HT-29 (cell line): ENCODE data around the gene DOCK3. TPM values are rescaled to one million over a fixed set of nuclear protein-coding genes. Genes with fewer than 3 reads are reported as not detected.
"Not testable (repeated sequence)": the region's sequence is repeated elsewhere in the genome, so short reads cannot be mapped to it uniquely, and the experiment has no call there.

Source experiments
- DNase-seq: peaks from one replicate; pipeline ENCODE4 v3.0.0-alpha.2; 2015; ENCODE audit warnings: low spot score
- total RNA-seq: library from RNA; depleted of rRNA; stranded (reverse); fragments of >200 nt; shearing (Covaris generic); gene quantifications from 2 replicates; pipeline ENCODE4 v1.2.3, GENCODE V29; 2014

Gene DOCK3
- total RNA-seq, 1 experiment from 2014 or later: 0.10 TPM

DNA sequence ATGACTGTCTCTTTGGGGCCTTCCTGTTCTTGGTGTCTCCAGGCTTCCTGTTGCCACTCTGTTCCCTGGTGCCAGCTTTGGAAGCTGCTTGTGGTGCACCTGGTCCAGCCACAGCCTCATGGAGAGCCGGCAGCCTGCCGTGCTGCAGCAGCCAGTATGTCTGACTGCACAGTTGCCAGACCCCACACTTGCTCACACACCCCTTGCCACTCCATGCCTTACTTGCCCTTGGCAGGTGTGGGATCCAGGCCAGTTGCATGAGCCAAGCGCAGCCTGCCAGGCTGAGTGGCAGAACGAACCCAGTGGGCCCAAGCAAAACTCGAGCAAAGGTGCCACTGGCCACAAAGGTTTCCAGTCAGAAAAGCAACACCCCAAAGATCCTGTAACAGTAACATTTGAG, 309.2 kb downstream of the DOCK3 start:
- DNase-seq: no peak

DNA sequence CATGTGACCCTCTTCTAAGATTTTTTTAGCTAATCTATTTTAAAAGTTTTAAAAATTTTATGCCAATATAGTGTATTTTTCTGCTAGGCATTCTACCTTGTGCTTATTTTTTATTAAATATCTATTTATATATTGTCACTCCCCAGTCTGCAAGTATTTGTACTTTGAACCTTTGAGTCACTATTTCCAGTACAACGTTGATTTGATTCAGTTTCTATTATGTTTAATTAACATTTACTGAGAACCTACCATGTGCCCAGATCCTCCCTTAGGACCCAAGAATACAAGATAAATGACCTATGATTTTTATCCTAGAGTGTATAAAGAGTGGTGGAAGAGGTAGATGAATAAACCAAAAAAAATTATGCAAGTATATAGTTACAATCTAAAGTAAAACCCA, 311.2 kb downstream of the DOCK3 start:
- no peak for DNase-seq

DNA sequence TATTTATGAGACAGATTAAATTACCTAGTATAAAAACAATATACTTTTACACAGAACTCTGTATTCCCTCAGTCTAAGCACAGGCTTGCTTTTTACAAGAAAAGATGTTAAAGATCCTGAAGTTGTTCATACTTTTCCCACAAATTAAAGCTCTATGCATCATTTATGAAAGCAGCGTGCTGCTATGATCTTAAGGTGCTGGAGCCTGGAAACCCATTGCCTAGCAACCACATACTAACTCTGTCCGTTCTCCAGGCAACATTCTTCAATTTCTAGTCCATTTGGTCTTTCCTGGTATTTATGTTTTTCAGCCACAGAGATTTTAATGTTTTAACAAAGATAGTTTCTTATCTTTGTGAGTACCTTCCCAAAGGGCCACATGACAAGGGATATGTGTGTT, 312.0 kb downstream of the DOCK3 start:
- DNase-seq: no peak

DNA sequence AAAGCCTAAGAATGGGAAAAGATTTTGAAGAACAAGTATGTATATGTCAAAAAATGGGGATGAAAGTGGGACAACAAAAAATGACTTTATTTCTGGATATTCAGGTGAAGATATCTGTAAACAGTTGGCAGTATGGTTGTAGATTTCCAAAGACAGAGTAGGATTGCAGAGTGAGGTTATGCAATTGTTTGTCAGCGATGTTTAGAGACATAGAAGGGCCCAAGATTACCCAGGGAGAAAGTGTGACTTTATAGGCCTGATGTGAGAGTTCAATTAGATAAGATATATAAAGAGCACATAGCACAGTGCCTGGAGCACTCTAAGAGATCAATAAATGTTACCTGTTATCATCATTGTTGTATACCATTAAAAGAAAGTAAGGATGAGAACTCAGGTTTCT, 319.8 kb downstream of the DOCK3 start:
- DNase-seq: no peak

DNA sequence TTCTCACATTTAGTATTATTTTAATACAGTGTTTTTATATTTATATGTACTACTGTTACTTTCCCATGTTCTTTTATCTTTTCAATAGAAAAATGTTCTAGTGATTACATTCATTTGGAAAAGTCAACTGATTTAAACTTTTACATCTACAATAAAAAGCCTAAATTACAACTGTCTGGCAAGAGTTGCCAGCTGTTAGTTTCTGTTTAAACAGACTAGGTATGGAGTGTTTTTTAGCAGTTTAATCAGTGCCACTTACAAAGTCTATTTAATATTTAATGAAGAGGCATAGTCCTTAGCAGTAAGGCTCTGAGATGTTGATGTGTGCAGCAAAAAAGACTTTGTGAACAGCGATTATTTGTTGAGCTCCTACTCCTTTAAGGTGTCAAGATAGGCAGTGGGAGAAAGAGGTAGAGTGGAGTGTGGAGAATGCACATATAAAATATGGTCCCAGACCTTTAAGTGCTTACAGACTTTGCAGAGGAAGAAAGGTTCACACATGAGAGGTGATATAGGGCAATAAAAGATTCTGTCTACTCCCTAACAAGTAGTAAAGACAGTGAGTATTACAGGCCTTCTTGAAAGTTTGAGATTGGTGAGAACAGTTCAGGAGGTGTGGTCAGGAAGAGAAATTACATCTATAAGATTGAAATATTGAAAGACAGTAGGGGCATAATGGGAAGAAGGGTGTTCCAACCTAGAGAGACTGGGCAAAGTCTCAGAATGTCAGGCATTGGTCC, 320.5 kb downstream of the DOCK3 start:
- no peak for DNase-seq

DNA sequence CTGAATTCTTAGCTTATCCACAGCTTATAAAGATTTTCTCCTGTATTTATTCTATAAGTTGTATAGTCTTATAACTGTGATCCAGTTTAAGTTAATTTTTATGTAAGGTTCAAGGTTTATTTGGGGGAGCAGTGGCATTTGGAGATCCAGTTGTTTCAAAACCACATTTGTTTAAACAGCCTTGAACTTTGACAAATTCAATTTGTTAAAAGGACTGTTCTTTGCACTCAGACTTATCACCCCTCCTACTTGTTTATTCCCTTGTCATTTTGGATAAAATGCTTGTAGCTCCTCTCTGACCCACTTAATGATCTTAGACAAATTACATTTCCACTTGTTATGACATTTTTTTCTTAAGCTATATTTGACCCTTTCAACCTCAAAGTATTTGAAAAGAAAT, 327.8 kb downstream of the DOCK3 start:
- no peak for DNase-seq

DNA sequence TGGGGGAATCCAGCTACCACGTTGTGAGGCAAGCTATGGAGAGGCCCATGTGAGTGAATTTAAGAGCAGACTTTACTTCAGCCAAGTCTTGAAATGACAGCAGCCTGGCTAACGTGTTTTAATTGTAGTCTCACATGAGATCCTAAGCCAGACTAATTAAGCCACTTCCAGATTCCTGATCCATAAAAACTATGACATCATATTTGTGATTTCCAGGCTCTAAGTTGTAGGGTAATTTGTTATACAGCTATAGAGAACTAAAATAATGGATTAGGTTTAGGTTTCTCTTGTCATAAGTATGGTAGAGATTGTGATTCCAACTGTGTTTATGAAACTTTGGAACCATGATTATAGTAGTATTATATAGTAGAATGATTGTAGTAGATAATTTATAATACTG, 329.5 kb downstream of the DOCK3 start:
- no peak for DNase-seq

DNA sequence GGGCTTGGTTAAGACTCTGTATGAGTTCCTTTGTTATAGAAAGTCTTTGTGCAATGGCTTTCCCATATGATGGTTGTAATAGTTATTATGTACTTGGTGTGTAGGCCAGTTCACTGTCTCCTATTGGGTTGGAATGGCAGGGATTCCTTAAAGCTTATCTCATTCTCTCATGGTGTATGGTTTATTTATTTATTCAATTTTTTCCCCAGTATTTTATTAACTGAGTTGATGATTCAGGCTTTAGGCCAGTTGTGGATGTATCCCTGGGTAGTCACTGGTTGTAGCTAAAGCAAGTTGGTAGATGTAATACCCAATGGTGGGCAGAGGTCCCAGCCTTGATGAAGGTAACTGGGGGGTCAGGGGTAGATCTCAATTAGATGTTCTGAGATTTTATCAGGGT, 349.4 kb downstream of the DOCK3 start:
- no peak for DNase-seq

DNA sequence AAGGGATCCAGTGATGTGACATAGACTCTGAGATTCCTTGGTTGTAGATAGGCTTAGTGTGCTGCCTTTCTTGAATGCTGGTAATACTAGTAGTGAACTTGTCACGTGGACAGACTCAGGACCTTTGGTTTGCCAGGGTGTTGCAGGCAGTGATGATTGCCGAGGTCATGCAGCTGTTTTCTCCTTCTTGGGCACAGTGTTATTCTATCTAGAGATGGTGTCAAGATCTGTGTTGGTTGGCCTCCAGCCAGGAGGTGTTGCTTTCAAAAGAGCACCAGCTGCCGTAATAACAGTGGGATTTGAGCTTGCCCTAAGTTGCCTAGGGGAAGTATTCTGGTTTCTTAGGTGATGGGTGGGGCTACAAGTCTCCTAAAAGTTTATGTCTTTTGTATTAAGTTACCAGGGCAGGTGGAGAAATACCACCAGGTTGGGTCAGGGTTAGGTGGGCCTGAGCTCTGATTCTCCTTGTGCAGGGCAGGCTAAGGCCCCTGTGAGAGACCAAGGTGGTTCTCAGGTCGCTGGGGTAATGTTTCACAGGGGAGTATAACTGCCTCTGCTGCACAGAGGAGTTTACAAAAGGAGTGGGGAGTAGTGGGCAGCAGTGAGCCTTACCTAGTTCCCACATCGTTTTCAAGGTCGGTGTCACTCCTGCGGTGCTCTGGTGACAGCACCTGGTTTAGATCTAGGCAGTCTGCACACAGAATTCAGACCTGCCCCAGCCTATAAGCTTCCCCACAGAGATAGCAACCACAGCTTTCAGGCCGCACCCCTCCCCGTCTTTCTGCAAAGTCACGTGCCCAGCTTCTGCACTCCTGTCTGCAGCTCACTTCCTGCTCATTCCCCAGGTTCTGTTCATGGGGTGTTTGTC, 350.3 kb downstream of the DOCK3 start:
- no peak for DNase-seq

DNA sequence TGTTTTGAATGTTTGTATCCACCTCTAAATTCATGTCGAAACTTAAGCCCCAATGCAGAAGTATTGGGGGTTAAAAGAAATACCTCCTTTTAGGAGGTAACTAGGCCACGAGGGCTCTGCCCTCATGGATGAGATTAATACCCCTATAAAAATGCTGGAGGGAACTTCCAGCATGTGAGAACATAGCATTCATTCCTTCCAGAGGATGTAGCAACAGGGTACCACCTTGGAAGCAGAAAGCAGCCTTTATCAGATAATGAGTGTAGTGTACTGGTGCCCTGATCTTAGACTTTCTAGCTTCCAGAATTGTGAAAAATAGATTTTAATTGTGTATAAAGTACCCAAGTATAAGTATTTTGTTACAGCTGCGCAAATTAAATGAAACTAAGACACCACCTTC, 356.9 kb downstream of the DOCK3 start:
- DNase-seq: no peak

DNA sequence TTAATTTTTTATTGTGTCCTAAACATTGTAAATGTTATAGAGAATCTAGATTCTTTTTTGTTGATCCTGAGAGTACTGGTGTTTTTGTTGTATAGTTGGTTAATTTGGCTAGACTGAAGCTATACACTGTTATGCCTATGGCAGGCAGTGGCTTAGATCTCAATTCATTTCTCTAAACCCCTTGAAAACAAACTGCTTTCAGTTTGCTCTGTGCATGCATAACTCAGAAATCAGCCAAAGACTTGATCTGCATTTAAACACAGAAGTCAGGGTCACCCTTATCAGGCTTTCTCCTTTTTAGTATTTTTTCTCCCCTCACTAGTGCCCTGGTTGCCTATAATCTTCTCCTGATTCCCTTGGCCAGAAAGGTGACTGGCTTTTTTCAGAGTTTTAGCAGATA, 360.9 kb downstream of the DOCK3 start:
- no peak for DNase-seq

DNA sequence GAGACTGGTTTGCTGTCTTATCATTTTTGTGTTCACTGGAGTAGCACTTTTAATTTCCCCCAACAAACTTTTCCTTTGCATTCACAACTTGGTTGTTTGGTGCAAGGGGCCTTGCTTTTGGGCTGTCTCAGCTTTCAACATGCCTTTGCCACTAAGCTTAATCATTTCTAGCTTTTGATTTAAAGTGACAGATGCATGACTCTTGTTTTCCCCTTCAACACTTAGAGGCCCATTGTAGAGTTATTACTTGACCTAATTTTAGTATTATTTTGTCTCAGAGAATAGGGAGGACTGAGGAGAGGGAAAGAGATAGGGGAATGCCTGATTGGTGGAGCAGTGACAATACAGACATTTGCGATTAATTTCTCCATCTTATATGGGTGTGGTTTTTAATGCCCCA, 370.3 kb downstream of the DOCK3 start:
- DNase-seq: no peak

DNA sequence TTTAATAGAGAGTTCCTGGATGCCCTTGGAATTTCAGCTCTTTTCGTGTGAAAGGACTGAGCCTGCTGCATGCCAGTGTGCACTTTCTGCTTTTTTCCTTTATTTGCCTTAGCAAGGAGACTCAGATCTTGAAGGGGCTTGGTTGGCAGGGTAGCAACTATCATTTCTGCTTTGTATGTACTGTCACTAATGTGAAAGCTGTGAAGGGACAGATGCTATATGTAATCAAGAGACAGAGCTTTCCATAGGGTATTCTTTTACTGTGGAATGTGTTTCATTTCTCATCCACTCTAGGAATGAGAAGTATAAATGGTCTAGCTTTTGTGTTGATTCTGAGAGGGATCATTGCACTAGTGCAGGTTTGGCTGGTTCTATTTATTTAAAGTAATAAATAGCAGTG, 377.8 kb downstream of the DOCK3 start:
- no peak for DNase-seq

DNA sequence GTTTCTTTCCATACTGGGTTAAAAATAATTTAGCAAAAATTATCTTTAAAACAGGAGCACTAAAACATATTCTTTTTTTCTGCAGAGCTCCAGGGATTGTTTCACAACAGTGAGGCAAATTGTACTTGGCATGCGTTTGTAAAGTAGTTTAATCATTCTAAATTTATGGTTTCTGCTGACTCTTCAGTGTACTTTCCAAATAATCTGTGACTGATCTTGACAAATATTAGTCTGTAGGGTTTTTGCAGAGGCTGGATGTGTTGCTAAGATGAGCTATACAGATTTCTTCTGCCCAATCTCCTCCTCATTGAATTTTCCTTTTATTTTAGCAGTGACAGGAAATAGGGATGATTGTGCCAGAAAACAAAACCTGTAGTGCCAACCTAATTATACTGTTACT, 382.4 kb downstream of the DOCK3 start:
- DNase-seq: no peak

DNA sequence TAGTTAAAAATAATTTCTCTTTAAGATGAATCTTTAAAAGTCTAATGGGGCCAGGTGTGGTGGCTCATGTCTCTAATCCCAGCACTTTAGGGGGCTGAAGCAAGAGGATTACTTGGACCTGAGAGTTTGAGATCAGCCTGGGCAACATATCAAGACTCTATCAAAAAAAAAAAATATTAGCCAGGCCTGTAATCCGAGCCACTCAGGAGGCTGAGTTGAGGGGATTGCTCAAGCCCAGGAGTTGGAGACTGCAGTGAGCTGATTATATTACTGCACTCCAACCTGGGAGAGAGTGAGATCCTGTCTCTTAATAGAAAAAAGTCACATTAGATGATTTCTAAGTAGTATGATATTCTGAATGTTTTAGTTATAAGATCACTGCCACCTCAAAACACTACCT, 388.3 kb downstream of the DOCK3 start:
- DNase-seq: no peak

DNA sequence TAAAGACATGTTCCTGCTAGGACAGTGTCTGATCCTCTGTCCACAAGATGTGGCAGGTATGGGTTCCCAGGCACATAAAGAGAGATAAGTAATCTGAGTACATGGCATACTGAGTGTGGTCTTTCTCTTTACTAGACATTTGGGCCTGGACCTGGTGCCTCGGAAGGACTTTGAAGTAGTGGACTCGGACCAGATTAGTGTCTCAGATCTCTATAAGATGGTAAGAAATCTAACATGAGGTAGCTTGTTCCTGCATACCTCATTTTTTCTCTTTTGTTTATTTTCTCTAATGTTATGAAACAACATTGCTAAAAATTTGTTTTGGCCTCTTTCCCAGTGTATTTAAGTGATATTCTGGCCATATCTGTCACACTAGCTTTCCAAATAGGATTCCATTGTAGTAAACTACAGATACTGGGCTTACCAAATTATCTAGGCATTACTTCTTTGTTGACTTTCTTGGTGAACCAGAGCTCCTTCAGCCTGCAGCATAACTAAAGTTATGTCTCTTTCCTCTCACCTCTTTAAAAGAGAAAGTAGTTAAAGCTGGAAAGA, 400.6 kb downstream of the DOCK3 start:
- DNase-seq: no peak

DNA sequence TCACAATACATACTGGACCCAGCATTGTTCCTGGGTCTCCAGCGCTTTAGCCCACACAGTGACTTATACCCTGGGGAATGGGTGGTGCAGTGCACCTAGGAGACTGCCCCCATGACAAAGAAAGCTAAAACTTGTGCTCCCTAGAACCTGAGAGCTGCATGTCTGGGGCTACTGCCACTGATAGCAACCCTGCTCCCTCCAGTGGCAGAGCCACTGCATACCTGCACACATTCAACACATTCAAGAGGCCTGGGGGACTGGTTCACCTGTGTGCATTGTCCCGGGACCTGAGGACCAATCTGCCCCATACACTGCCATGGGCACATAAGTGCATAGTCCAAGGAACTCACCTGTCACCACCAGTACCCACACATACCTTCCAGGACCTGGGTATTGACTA, 407.6 kb downstream of the DOCK3 start:
- no peak for DNase-seq

DNA sequence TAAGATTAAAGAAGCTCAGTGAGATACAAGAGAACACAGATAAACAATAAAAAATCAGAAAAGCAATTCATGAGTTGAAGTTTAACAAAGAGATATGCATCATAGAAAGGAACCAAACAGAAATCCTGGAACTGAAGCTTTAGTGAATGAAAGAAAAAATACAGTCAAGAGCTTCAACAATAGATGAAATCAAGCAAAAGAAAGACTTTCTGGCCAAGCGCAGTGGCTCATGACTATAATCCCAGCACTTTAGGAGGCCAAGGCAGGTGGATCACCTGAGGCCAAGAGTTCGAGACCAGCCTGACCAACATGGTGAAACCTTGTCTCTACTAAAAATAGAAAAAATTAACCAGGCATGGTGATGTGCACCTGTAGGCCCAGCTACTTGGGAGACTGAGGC, 408.8 kb downstream of the DOCK3 start:
- DNase-seq: no peak

DNA sequence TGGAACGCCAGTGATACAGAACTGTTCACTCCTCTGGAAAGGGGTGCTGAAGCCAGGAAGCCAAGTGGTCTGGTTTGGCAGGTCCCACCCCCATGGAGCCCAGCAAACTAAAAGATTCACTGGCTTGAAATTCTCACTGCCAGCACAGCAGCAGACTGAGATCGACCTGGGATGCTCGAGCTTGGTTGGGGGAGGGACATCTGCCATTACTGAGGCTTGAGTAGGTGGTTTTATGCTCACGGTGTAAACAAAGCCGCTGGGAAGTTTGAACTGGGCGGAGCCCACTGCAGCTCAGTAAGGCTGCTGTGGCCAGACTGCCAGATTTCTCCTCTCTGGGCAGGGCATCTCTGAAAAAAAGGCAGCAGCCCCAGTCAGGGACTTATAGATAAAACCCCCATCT, 417.4 kb downstream of the DOCK3 start:
- not testable (repeated sequence) for DNase-seq

DNA sequence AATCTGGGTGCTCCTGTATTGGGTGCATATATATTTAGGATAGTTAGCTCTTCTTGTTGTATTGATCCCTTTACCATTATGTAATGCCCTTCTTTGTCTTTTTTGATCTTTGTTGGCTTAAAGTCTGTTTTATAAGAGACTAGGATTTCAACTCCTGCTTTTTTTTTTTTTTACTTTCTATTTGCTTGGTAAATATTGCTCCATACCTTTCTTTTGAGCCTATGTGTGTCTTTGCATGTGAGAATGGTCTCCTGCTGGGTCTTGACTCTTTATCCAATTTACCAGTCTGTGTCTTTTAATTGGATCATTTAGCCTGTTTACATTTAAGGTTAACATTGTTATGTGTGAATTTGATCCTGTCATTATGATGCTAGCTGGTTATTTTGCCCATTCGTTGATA, 420.1 kb downstream of the DOCK3 start:
- DNase-seq: not testable (repeated sequence)

DNA sequence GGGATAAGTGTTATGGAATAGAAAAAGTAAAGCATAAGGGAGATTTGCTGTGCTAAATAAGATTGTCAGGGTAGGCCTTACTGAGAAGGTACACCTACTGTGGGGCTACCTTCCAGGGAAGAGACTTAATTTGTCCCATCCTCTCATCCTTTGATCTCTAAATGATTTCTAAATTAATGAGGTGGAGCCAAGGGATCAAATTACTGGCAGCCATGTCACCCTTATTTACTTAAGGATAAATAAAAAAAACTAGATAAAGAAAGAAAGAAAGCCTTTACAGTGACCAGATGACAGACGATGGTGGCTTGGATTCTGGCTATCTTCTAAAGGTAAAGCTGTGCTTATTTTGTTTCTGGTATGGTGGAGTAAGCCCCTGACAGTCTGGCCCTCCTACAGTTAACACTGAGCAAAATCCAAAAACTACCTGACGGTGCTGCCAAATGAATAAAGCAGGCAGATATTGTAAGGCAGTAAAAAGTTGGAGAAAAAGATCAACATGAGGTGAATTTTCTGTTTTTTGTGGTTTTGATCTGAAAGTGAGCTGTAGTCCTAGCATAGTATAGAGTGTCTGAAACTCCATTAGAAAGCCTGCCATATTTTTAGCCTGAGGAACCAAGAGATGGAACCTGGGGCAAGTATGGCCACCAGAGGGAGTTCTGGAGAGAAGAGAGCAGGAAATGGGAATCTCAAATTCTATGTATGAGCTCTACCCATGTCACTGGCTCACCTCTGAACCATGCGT, 425.2 kb downstream of the DOCK3 start:
- peak; percentile 76 for DNase-seq

DNA sequence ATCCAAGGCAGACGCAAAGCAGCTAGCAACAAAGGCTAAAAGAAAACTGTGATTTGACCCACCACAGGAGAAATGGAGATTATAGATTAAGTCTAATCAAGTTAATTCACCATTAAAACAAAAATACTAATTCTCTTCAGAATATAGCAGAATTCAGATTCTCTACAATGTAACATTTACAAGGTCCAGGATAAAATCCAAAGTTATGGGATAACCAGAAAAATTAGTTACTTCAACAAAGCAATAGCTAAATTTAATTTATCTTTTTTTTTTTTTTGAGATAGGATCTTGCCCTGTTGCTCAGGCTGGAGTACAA, 425.8 kb downstream of the DOCK3 start:
- DNase-seq: no peak
